ENCODE data around the gene TMA7B.

Gene TMA7B

DNA sequence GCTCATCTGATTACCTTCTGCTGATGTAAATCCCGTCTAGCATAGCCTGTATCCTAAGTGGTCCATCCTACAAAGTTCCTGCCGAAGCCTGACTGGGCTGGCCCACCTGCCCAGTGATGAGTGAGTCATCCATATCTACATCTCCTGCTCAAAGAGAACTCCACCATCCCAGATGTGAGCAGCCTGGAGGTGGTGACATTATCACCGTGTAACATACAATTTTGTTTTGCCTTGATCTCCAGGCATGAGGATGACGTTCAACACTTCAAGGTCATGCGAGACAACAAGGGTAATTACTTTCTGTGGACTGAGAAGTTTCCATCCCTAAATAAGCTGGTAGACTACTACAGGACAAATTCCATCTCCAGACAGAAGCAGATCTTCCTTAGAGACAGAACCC lies 5.6 kb downstream of the TMA7B start:
- Histone ChIP-seq H3K9me2 (replicated peaks; ENCODE audit: control insufficient read depth, low read length) (no peaks in the 10 kb centered on the region), H3K79me2 (ENCODE audit: control insufficient read depth, low read length) (no peaks in the 10 kb centered on the region), H3K4me3 (ENCODE audit: low read length) (no peak overlapping the region), H3F3A (ENCODE audit: control insufficient read depth, insufficient read depth) (no peaks in the 10 kb centered on the region), H4K20me1 (ENCODE audit: control insufficient read depth, insufficient read depth, low read depth, low read length) (no peaks in the 10 kb centered on the region), H3K27me3 (ENCODE audit: control insufficient read depth, low read length) (peaks cover 40% of the 10 kb centered on the region), H3K9me3 (ENCODE audit: control insufficient read depth, insufficient read depth, low read length) (no peaks in the 10 kb centered on the region), H3K36me3 (ENCODE audit: control insufficient read depth, low read length) (no peaks in the 10 kb centered on the region), H3K4me2 (ENCODE audit: low read length) (no peak overlapping the region), H3K4me1 (ENCODE audit: control insufficient read depth, low read length) (no peaks in the 10 kb centered on the region), H3K27ac (ENCODE audit: low read depth, low read length) (no peak overlapping the region)
- TF ChIP-seq, protein P1, sequence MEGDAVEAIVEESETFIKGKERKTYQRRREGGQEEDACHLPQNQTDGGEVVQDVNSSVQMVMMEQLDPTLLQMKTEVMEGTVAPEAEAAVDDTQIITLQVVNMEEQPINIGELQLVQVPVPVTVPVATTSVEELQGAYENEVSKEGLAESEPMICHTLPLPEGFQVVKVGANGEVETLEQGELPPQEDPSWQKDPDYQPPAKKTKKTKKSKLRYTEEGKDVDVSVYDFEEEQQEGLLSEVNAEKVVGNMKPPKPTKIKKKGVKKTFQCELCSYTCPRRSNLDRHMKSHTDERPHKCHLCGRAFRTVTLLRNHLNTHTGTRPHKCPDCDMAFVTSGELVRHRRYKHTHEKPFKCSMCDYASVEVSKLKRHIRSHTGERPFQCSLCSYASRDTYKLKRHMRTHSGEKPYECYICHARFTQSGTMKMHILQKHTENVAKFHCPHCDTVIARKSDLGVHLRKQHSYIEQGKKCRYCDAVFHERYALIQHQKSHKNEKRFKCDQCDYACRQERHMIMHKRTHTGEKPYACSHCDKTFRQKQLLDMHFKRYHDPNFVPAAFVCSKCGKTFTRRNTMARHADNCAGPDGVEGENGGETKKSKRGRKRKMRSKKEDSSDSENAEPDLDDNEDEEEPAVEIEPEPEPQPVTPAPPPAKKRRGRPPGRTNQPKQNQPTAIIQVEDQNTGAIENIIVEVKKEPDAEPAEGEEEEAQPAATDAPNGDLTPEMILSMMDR (IDR thresholded peaks at IDR 0.05; ENCODE audit: low read depth, low read length, poor library complexity, severe bottlenecking), result no peak
- TF ChIP-seq EZH2phosphoT487 (IDR thresholded peaks at IDR 0.05; ENCODE audit: borderline replicate concordance, low read length), result no peak

DNA sequence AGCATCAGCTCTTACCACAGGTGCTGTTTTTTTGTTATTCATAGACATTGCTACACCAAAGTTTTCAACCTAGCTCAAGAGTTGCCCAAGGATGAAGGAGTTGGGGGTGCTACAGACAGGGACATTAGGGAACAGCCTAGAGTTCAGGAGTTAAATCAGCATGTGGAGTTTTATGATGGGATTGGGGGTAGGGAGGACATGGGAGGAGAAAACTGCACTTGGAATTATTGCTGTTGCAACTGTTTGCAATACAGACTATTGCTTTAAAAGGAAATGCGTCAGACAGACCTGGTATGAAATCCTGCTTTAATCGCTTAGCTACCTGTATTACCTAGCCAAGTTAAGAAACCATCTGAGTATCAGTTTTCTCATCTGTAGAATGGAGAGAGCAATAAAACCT lies 6.3 kb downstream of the TMA7B start:
- Histone ChIP-seq H3K36me3 (ENCODE audit: control insufficient read depth, low read length) (no peaks in the 10 kb centered on the region), H4K20me1 (ENCODE audit: control insufficient read depth, insufficient read depth, low read depth, low read length) (no peaks in the 10 kb centered on the region), H3K9me3 (ENCODE audit: control insufficient read depth, insufficient read depth, low read length) (no peaks in the 10 kb centered on the region), H3F3A (ENCODE audit: control insufficient read depth, insufficient read depth) (no peaks in the 10 kb centered on the region), H3K4me1 (ENCODE audit: control insufficient read depth, low read length) (no peaks in the 10 kb centered on the region), H3K4me3 (ENCODE audit: low read length) (no peak overlapping the region), H3K79me2 (ENCODE audit: control insufficient read depth, low read length) (no peaks in the 10 kb centered on the region), H3K9me2 (replicated peaks; ENCODE audit: control insufficient read depth, low read length) (no peaks in the 10 kb centered on the region), H3K27ac (ENCODE audit: low read depth, low read length) (no peak overlapping the region), H3K27me3 (ENCODE audit: control insufficient read depth, low read length) (peaks cover 34% of the 10 kb centered on the region), H3K4me2 (ENCODE audit: low read length) (no peak overlapping the region)
- TF ChIP-seq EZH2phosphoT487 (IDR thresholded peaks at IDR 0.05; ENCODE audit: borderline replicate concordance, low read length), result no peak
- TF ChIP-seq, protein P1 (IDR thresholded peaks at IDR 0.05; ENCODE audit: low read depth, low read length, poor library complexity, severe bottlenecking), result no peak

DNA sequence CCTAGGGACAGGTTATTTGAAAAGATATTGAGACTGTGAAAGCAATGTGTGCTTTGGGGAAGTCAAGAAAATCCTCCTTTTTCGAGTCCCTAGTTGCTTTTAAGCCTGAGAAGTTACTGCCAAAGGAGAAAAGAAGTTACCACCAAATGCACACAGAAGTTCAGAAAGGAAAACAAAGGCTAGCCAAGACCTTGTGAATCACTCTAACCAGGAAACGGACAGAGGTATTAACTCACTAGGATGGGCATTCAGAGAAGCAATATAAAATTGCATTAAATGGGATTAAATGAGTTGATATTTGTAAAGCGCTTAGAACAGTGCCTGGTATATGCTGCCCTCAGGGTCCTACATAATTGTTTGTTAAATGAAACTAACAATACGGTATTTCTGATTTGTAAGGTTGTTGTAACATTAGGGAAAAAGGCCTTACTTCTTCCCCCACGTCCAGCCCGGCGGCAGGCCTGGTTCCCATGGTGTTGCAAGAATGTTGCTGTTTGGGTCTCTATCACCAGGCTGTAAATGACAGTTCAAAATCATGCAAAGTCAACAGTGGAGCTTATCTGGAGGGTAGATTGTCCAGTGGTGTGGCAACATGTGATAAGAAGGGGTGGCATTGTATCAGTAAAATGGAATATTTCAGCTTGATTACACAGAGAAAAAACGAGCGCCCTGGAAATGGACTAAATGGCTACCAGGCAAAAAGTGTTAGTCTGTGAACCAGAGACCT lies 7.1 kb downstream of the TMA7B start:
- Histone ChIP-seq H3K4me3 (ENCODE audit: low read length) (no peak overlapping the region), H3K4me1 (ENCODE audit: control insufficient read depth, low read length) (no peaks in the 10 kb centered on the region), H3K27ac (ENCODE audit: low read depth, low read length) (no peak overlapping the region), H3K36me3 (ENCODE audit: control insufficient read depth, low read length) (no peaks in the 10 kb centered on the region), H4K20me1 (ENCODE audit: control insufficient read depth, insufficient read depth, low read depth, low read length) (no peaks in the 10 kb centered on the region), H3K9me3 (ENCODE audit: control insufficient read depth, insufficient read depth, low read length) (no peaks in the 10 kb centered on the region), H3F3A (ENCODE audit: control insufficient read depth, insufficient read depth) (no peaks in the 10 kb centered on the region), H3K27me3 (ENCODE audit: control insufficient read depth, low read length) (peaks cover 30% of the 10 kb centered on the region), H3K4me2 (ENCODE audit: low read length) (no peak overlapping the region), H3K79me2 (ENCODE audit: control insufficient read depth, low read length) (no peaks in the 10 kb centered on the region), H3K9me2 (replicated peaks; ENCODE audit: control insufficient read depth, low read length) (no peaks in the 10 kb centered on the region)
- TF ChIP-seq, protein P1 (IDR thresholded peaks at IDR 0.05; ENCODE audit: low read depth, low read length, poor library complexity, severe bottlenecking), result no peak
- TF ChIP-seq EZH2phosphoT487 (IDR thresholded peaks at IDR 0.05; ENCODE audit: borderline replicate concordance, low read length), result no peak
